ENCODE results near the gene AGPAT4. TPM values are rescaled to one million over a fixed set of nuclear protein-coding genes. Genes with fewer than 3 reads are reported as not detected.
A peak's percentile ranks its signal among the peaks of the same experiment; 100 is the strongest.

AGPAT4 gene
- total and polyA plus RNA-seq, 2 of the 13 experiments (the other 11 are each of a cell fraction or from before 2014, with no cell fraction given) = 0.07 to 0.13 TPM

DNA sequence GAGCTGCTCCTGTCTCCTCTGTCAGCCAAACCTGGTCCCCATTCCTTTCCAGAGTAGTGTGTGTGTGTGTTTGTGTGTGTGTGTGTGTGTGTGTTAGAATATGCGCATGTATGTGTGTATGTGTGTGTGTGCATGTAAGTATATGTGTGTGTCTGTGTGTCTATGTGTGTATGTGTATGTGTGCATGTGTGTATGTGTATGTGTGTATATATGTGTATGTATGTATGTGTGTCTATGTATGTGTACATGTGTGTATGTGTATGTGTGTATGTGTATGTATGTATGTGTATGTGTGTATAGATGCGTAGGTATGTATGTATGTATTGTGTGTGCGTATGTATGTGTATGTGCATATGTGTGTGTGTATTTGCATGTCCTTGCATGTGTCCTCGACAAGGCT lies 79.5 kb downstream of the AGPAT4 start (continued):
- TF ChIP-seq HMG20B (CRISPR knock-in tag; conservative IDR thresholded peaks at IDR 0.05) = no peak
- TF ChIP-seq ZNF121 (CRISPR knock-in tag; IDR thresholded peaks at IDR 0.05) = no peak
- no peak for TF ChIP-seq CCDC6 (CRISPR knock-in tag; IDR thresholded peaks at IDR 0.05)
- TF ChIP-seq SATB2 (CRISPR knock-in tag; IDR thresholded peaks at IDR 0.05) = no peak

DNA sequence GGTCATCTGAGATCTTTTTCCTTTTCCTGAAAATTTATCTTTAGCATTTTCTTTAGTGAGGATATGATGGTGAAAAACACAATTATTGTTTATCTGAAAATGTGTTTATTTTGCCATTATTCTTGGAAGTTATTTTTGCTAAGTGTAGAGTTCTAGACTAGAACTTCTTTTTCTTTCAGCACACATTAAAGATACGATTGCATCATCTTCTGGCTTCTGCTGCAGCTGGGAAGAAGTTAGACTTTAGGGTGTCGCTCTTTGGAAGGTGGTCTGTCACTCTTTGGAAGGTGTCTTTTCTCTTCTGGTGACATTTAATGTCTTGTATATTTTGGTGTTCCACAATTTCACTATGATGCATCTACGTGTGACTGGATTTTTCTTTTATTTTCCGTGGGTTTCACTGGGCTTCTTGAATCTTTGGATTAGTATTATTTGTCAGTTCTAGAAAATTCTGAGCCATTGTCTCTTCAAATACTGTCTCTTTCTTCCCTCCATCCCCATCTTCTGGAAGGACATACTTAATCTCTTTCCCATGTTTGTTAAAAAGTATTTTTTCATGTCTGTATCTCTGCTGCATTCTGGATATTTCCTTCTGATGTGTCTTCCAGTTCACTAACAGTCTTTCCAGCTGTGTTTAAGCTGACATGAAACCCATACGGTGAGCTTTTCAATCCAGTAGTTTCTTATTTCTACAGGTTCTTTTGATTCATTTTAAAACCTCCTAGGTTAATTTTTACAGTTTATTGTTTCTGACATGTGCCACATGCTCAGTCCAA lies 81.0 kb downstream of the AGPAT4 start:
- no peak for ATAC-seq
- Histone ChIP-seq H3K9me3 (ENCODE audit: low read length) (peaks cover 8% of the 10 kb centered on the region; the same call in 1 of the 2 replicates), H3K4me1 (ENCODE audit: insufficient read depth, low read length) (no peaks in the 10 kb centered on the region), H3K4me2 (ENCODE audit: low read depth, low read length) (no peak overlapping the region), H3K79me2 (ENCODE audit: insufficient read depth, low read length) (no peaks in the 10 kb centered on the region), H3K9ac (ENCODE audit: insufficient read depth, low read depth, low read length) (no peak overlapping the region), H3K4me3 (replicated peaks in 1 of 3; ENCODE audit: insufficient read depth in 1 of 3, low read depth in 2 of 3, low read length in 3 of 3) (no peak overlapping the region), H4K20me1 (ENCODE audit: insufficient read depth, low read length) (no peaks in the 10 kb centered on the region), H3K27ac (ENCODE audit: extremely low read length, insufficient read depth, low read length) (no peak overlapping the region), H3K27me3 (ENCODE audit: control insufficient read depth in 1 of 2, insufficient read depth in 2 of 2, low read length in 2 of 2) (peaks cover 0 to 6% of the 10 kb centered on the region in 2 experiments; a peak in 1 of 5 replicates), H2AFZ (ENCODE audit: low read length) (no peak overlapping the region), H3K36me3 (replicated peaks in 1 of 2; ENCODE audit: control insufficient read depth in 1 of 2, insufficient read depth in 2 of 2, low read length in 2 of 2) (no peaks in the 10 kb centered on the region)
- 10% methylated on average over 5 of the region's 5 CpGs for WGBS (ENCODE audit: low lambda C conversion rate)
- TF ChIP-seq CEBPB (IDR thresholded peaks at IDR 0.05; ENCODE audit: borderline replicate concordance, low read depth, low read length) (peak; percentile 67), ZNF335 (CRISPR knock-in tag; IDR thresholded peaks at IDR 0.05) (no peak), FOXA3 (CRISPR knock-in tag; IDR thresholded peaks at IDR 0.05) (no peak), ATF7 (IDR thresholded peaks at IDR 0.05) (peak; percentile 59), ATF7 (CRISPR knock-in tag; IDR thresholded peaks at IDR 0.05) (no peak)
- DNase-seq (ENCODE audit: low spot score) = no peak
- CTCF ChIA-PET (ENCODE audit: low intra/inter-chr PET ratio, low total read pairs) = no interaction called here
- POLR2A ChIA-PET = no interaction called here
- no TSS peak for BruUV-seq (replicated peaks)
- intact Hi-C loops (cut with micrococcal nuclease; ENCODE audit: unreplicated experiment) = no loop called here
- FAIRE-seq = no peak
- in situ Hi-C loops (cut with HindIII; ENCODE audit: extremely low pct_ligation_motif_present, low pct_unique_long_range_greater_than_20kb) = no loop called here

Measured in HepG2 (cell line).